HG03558 (cell line): Measurements from ENCODE around the gene SCYL3.
"Not testable (repeated sequence)": the region's sequence is repeated elsewhere in the genome, so short reads cannot be mapped to it uniquely, and the experiment has no call there.

Experiments
- ATAC-seq: cut with Tn5 transposase; IDR thresholded peaks from one replicate; pipeline ENCODE4 v1.9.1; 2021; ENCODE audit warnings: moderate number of reproducible peaks; ENCODE audit not compliant: unreplicated experiment; ENCODE audit errors: extremely low read depth

Gene SCYL3

DNA sequence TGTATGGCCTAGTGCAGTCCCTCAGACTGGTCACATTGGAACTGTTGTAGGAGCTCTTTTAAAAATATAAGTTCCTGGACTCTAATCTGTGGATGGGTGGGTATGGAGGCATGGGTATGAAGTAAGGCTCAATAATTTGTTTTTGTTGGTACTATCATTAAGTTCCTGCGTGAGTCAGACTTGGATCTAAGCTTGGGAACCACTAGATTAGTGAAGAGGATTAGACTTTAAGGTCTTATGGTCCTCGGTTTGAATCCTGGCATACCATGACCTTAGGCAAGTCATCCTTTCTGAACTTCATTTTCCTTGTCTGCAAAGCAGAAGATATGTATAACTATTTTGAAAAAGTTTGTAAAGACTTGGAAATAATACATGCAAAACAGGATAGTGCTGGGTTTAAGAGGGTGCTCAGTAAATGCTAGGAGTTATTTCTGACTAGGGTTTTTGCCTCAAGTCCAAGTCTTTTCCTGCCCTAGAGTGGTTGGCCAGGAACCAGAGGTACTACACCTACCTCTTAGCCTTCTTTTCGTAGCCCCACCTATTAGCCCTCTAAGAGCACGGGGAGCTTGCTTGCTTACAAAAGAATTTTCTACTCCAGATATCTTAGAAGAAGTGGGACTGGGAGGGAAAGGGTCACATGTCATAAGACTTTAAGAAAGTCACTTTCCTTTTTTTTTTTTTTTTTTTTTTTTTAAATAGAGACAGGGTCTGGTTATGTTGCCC, 60.4 kb downstream of the SCYL3 start:
- ATAC-seq: no peak

DNA sequence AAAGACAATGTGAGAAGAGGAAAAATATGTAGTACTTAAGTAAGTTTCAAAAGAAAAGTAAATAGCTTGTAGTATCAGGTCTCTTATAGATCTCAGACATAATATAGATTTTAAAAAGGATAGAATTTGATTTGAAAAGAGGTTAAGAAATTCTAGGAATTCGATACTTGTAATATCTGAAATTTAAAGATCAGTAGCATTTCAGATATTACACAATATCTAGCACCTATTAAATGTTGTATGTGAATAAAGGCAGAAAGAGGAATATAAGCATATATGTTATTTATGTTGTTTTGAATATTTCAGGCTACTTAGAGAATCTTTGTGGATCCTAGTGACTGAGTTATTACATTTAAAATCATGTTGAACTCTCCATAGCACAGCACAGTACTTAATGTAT, 64.0 kb downstream of the SCYL3 start:
- no peak for ATAC-seq

DNA sequence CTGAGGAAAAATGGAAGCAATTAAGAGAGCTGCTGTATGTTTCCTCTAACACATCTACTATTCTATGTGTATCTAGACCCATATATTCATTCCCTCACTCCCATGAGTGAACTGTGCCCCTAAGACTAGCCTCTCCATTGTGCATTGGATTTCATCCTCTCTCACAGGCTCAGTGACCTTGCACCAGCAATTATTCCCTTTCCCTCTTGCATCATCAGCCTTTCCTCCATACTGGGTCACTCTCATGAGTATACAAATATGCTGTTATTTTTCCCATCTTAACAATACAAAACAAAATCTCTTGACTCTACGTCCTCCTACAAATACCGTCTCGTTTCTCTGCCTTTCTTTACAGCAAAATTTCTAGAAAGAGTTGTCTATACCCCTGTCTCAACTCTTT, 69.5 kb downstream of the SCYL3 start:
- ATAC-seq: no peak

DNA sequence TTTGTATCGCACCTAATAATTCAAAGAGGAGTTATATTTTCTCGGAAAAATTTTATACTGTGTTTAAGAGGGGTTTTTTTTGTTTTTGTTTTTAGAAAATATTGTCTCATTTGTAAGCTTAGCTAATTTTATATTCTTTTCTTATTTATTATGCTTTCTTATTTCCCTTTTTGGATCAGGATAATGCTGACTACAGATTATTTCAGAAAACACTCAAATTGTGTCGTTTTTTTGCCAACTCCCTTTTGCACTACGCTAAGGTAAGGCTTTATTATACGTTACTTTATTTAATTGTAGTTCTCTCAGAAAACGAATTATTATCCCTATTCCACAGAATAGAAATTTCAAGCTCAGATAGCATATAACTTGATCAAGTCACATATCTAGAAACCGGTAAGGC, 72.2 kb downstream of the SCYL3 start:
- ATAC-seq: no peak

DNA sequence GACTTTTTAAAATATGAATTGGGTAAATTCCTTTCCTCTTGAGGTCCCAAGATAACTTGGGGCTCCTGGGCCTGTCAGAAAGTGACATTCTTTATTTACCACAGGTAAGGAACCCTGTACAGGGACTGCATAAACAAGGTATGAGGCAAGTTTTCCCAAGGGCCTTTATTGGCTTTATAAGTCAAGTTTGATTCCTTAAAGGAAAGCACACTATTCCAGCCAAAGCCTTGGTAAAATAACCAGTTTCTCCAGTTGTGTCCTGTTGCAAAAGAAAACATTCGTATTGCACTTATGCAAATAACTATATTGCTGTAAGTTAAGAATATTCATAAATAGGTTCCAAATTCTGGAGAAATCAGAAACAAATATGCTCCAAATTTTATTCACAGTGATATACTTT, 77.1 kb downstream of the SCYL3 start:
- no peak for ATAC-seq

DNA sequence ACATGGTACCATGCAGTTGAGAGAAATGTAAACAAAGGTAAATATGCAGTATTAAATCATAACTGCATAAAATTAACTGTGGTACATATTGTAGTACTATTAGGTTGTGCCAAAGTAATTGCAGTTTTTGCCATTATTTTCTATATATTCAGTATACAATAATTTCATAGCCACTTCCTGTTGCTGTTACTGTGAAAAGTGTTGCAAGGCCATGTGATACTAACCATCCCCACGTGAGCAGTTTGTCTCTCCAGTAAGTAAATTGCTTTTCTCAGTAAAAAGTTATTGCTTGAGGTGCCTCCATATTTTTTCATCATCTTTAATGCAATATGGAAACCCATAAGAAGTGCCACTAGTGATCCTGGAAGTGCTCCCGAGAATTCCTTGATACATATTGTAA, 79.4 kb downstream of the SCYL3 start:
- no peak for ATAC-seq

DNA sequence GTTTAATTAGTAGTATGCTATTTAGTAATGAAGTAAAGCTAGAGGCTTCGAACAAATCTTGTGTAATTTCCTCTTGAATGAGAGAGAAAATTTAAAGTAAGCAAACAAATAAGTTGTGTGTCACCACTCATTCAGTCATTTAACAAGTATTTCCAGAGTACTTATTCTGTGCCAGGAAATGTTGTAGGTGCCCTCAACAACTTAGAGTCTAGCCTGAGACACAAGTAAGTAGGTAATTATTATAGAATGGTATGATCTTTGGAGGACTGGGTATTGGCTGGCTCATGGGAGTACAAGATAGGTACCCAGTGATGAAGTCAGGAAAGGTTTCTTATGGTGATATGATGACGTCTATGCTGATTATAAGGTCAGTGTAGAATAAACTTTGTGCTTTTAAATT, 81.6 kb downstream of the SCYL3 start:
- no peak for ATAC-seq

DNA sequence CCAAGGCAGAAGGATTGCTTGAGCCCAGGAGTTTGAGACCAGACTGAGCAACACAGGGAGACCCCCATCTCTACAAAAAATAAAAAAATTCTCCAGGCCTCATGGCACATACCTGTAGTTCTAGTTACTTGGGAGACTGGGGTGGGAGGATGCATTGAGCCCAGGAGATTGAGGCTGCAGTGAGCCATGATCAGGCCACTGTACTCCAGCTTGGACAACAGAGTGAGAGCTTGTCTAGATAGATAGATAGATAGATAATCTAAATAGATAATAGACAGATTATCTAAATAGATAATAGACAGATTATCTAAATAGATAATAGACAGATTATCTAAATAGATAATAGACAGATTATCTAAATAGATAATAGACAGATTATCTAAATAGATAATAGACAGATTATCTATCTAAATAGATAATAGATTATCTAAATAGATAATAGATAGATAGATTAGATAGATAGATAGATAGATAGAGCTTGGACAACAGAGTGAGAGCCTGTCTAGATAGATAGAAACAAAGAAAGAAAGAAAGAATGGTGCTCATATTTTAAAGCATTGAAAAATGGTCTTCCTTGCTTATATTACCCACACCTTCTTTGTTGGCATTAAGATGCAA, 82.2 kb downstream of the SCYL3 start:
- ATAC-seq: not testable (repeated sequence)

DNA sequence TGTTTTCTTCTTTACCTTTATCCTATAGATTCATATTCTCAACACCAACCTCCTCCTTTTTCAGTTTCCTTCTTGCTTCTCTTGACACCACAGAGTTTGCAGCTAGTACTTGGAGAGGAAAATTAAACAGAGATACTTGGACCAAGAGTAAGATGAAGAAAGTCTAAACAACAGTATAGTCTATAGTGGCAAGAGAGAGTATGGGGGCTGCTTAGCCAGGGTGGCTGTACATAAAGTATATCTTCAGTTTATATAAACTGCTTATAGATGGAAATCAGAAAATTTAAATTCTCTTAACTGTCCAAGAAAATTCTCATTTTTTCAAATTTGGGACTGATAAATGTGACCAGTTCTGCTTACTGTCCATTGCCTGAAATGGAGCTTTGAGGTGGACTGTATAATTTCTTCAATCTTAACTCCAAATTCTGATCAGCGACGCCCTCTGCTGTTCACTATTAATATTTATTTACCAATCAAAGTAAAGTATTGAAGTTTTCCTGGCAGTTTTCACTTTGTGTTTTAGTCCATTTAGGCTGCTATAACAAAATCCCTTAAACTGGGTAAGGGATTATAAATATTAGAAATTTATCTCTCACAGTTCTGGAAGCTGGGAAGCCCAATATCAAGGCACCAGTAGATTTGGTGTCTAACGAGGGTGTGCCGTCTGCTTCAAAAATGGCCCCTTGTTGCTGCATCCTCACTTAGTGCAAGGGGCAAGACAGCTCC, 84.2 kb downstream of the SCYL3 start:
- ATAC-seq: no peak

DNA sequence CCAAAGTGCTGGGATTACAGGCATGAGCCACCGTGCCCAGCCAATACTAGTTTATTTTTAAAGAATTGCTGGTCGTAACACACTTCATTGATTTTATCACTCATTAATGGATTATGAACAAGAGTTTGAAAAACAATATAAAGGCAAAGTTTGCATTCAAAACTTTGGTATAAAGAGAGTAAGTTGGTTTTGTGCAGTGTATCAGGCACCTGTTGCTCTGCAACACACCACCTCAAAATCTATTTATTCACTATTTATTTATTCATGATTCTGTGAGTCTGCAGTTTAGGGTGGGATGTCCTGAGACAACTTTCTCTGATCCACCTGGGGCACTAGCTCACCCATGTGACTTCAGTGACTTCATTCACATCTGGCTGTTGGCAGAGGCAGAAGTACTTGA, 88.8 kb downstream of the SCYL3 start:
- no peak for ATAC-seq

DNA sequence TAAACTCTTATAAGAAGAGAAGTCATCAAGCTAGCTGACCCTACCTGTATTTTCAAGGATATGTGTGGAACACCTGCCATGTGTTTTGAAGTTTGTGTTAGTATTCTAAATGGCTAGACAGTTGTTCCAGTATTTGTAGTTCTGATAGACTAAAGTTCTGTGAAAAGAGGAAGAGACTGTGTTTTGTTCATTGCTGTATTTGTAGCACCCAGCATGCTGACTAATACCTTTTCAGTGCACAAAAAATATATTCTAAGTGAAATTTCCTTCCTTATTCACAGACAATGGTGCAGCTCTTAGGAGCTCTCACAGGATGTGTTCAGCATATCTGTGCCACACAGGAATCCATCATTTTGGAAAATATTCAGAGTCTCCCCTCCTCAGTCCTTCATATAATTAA, 90.8 kb downstream of the SCYL3 start:
- no peak for ATAC-seq
